IgD-negative memory B cell (primary cell): Measurements from ENCODE around the gene TM4SF18. TPM values are rescaled to one million over a fixed set of nuclear protein-coding genes. Genes with fewer than 3 reads are reported as not detected.

ENCODE experiments used
- H3K27ac Mint-ChIP-seq, 3 donors: one replicate each; pipeline ENCODE4 v1.8.0; 2020 to 2022; ENCODE audit warnings: mild to moderate bottlenecking in 3 of 3, mixed read lengths in 3 of 3, moderate library complexity in 1 of 3
- H3K27me3 Mint-ChIP-seq: one replicate; pipeline ENCODE4 v1.8.0; 2021; ENCODE audit warnings: mixed read lengths
- H3K36me3 Mint-ChIP-seq: one replicate; pipeline ENCODE4 v1.8.0; 2020; ENCODE audit warnings: mild to moderate bottlenecking, mixed read lengths
- H3K4me1 Mint-ChIP-seq, 3 donors: one replicate each; pipeline ENCODE4 v1.8.0; 2020 to 2022; ENCODE audit warnings: mixed read lengths in 3 of 3, mild to moderate bottlenecking in 1 of 3
- H3K4me3 Mint-ChIP-seq, 4 donors: one replicate each; pipeline ENCODE4 v1.8.0; 2020 to 2022; ENCODE audit warnings: mild to moderate bottlenecking in 4 of 4, mixed read lengths in 4 of 4, moderate library complexity in 3 of 4
- H3K9me3 Mint-ChIP-seq, 3 donors: one replicate each; pipeline ENCODE4 v1.8.0; 2020 to 2021; ENCODE audit warnings: mixed read lengths in 3 of 3, mild to moderate bottlenecking in 1 of 3
- polyA plus RNA-seq: library from polyadenylated mRNA; unstranded; fragments of 300-500 nt; fragmentation: Illumina TruSeq; gene quantifications from one replicate; pipeline ENCODE4 v1.2.3, GENCODE V29; 2021

The TM4SF18 gene
- polyA plus RNA-seq, 1 donor from 2014 or later: not detected

GRCh38 chr3:149371723-149372114 is 38.3 kb upstream of the TM4SF18 start:
- Mint-ChIP-seq H3K27me3 (peaks cover 7% of the 10 kb centered on the region), H3K4me1 (no peaks in the 10 kb centered on the region), H3K9me3 (no peaks in the 10 kb centered on the region), H3K27ac (no peak overlapping the region), H3K4me3 (no peak overlapping the region), H3K36me3 (peaks cover 3% of the 10 kb centered on the region)

- H3K4me1 Mint-ChIP-seq: no peaks in the 10 kb centered on the region
- no peak overlapping the region for H3K27ac Mint-ChIP-seq
- H3K36me3 Mint-ChIP-seq: peaks cover 3% of the 10 kb centered on the region
- H3K27me3 Mint-ChIP-seq: peaks cover 7% of the 10 kb centered on the region
- no peak overlapping the region for H3K4me3 Mint-ChIP-seq
- H3K9me3 Mint-ChIP-seq: no peaks in the 10 kb centered on the region
Observed at GRCh38 chr3:149371001-149371722, 37.7 kb upstream of the TM4SF18 start.

DNA sequence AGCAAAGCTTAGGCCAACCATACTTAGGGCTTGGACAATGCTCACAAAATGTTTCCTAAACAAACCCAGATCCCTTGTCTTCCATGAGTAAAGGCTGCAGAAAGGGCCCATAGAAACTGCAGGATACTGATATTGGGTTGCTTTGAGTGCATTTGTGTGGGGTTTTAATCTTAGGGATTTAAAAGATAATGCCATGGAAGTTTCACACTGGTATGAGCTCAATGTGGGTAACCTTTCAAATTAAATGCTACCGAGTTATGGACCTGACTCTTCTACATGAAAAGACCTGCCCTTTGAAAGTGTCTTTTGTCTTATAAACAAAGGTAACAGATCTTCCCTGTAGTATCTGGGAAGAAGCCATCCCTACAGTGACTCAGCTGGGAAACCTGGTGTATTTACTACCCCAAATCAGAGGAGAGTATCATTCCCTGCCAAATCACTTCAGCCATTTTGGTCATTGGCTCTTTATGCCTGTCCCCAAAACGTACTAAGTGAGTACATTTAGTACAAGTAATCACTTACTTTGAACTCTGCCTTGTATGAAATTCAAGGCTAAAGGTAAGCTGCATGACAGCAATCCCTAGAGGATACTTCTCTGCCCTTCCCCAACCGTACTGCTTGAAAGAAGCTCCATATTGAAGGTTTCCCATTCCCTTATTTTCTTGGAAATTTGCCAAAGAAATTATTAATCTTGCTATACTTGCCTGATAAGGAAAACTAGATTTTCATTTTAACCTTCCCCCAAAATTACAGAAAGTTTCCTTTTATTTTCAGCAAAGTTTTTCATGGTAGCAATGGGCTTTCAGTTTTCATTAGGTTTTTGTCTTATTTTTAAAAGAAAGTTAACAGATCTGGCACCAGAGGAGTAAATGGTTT is 36.8 kb upstream of the TM4SF18 start:
- Mint-ChIP-seq H3K27me3 (peaks cover 7% of the 10 kb centered on the region), H3K9me3 (no peaks in the 10 kb centered on the region), H3K36me3 (peaks cover 3% of the 10 kb centered on the region)

DNA sequence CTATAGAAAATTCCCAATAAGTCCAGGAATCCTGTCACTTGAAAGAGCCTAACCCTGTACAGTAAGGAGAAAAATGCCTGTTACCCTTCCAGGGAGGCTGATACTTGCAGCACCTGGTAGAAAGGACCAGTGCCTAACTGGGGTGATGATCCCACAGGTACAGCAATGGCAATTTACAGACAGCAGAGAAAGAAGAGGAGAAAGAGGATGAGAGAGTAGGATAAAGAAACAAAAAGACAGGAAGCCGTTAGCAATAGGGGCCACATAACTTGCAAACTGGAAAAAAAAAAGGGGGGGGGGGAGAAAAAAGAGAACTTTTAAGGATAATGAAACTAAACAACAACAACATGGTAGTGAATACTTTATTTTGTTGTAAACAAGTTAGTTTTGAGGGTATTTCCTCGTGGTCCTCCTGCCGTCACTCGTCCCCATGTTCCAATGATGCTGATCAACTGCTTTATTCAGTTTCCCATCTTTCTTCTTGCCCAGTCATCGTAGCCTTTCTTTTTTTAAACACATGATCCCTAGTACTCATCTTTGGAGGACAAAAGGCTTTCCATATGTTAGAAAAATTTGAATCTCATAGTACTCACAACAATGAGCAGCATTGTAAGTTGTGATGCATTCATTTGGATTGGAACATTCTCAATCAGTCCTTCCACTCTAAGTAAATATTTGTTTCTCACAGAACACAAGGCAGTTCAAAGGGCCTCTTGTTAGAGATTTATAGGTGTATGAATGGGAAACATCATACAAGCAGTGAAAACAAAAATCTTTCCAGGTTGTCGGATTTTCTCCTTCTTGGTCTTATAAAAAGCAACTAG is 35.5 kb upstream of the TM4SF18 start:
- Mint-ChIP-seq H3K4me3 (no peak overlapping the region), H3K9me3 (no peaks in the 10 kb centered on the region), H3K27me3 (peaks cover 5% of the 10 kb centered on the region), H3K36me3 (peaks cover 3% of the 10 kb centered on the region), H3K27ac (no peak overlapping the region), H3K4me1 (no peaks in the 10 kb centered on the region)

More for the DNA sequence above, 36.8 kb upstream of the TM4SF18 start:
- H3K4me3 Mint-ChIP-seq: no peak overlapping the region
- no peak overlapping the region for H3K27ac Mint-ChIP-seq
- H3K4me1 Mint-ChIP-seq: no peaks in the 10 kb centered on the region

GRCh38 chr3:149368201-149368673 is 34.8 kb upstream of the TM4SF18 start:
- H3K27me3 Mint-ChIP-seq: peaks cover 5% of the 10 kb centered on the region
- no peaks in the 10 kb centered on the region for H3K4me1 Mint-ChIP-seq
- H3K36me3 Mint-ChIP-seq: peaks cover 3% of the 10 kb centered on the region
- no peak overlapping the region for H3K4me3 Mint-ChIP-seq
- no peaks in the 10 kb centered on the region for H3K9me3 Mint-ChIP-seq
- H3K27ac Mint-ChIP-seq: no peak overlapping the region

DNA sequence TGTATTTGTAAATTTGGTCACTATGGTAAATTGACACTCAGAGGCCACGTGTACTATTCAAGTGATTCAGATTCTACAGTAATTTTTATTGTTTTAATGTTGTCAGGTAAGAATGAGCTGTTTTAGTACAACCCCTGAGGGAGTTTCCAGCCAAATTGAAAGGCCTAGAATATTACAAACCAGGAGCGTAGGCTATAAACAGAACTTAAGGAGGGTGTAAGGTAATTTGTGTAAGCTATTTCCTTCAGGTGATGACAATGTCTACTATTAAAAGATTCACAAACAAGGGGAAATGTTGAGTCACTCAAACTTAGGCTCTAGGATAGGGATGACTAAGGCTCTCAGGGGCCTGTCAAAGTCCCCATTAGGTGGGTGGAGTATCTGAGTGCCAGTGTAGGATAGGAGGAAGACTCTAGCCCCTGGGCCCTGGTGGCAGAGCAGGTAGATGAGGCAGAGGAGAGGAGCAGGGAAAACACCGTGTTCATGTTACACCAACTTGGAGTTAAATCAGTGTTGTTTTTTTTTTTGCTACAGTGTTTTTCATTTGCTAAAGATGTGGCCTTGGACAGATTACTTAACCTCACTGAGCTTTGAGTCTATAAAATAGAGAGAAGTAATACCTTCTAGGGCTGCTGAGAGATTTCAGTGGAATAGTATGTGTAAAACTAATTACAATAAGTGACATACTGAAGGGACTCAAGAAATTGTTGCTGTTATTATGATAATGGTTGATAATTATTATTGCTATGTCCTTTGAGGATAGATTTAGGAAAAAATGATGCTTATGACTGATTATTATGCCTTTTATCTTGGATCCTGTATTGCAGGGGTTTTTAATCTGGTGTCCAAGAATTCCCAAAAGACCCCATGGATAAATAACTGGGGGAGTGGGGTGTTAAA is 33.8 kb upstream of the TM4SF18 start:
- peaks cover 5% of the 10 kb centered on the region for H3K27me3 Mint-ChIP-seq
- H3K4me3 Mint-ChIP-seq: no peak overlapping the region
- H3K4me1 Mint-ChIP-seq: no peaks in the 10 kb centered on the region
- no peaks in the 10 kb centered on the region for H3K9me3 Mint-ChIP-seq
- no peak overlapping the region for H3K27ac Mint-ChIP-seq
- H3K36me3 Mint-ChIP-seq: peaks cover 2% of the 10 kb centered on the region

GRCh38 chr3:149366031-149366430 is 32.6 kb upstream of the TM4SF18 start:
- Mint-ChIP-seq H3K36me3 (peaks cover 2% of the 10 kb centered on the region), H3K27me3 (peaks cover 10% of the 10 kb centered on the region), H3K4me1 (no peaks in the 10 kb centered on the region), H3K9me3 (no peaks in the 10 kb centered on the region), H3K27ac (no peak overlapping the region), H3K4me3 (no peak overlapping the region)

- Mint-ChIP-seq H3K36me3 (peaks cover 2% of the 10 kb centered on the region), H3K4me3 (no peak overlapping the region), H3K9me3 (no peaks in the 10 kb centered on the region), H3K27ac (no peak overlapping the region), H3K4me1 (no peaks in the 10 kb centered on the region), H3K27me3 (peaks cover 11% of the 10 kb centered on the region)
Observed at GRCh38 chr3:149364624-149365023, 31.2 kb upstream of the TM4SF18 start.

DNA sequence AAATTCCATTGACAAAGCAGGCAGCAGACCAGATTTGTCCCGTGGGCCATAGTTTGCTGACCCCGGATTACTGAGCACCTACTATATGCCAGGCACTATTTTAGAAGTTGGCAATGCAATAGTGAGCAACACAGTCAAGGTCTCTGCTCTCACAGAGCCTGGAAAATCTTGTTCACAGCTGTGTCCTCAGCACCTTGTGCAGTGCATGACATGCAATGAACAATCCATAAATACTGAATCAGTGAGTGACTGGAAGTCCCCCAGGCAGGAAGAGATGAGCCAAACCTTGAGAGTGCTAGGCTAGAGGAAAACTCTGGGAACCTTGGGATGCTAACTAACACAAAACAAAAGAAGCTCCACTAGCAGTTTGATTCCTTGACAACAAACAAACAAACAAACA is 29.6 kb upstream of the TM4SF18 start:
- H3K36me3 Mint-ChIP-seq: peaks cover 2% of the 10 kb centered on the region
- H3K27me3 Mint-ChIP-seq: peaks cover 8% of the 10 kb centered on the region
- no peak overlapping the region for H3K27ac Mint-ChIP-seq
- H3K4me1 Mint-ChIP-seq: no peaks in the 10 kb centered on the region
- no peak overlapping the region for H3K4me3 Mint-ChIP-seq
- H3K9me3 Mint-ChIP-seq: peaks cover 0 to 1% (median 0%) of the 10 kb centered on the region in 3 donors

DNA sequence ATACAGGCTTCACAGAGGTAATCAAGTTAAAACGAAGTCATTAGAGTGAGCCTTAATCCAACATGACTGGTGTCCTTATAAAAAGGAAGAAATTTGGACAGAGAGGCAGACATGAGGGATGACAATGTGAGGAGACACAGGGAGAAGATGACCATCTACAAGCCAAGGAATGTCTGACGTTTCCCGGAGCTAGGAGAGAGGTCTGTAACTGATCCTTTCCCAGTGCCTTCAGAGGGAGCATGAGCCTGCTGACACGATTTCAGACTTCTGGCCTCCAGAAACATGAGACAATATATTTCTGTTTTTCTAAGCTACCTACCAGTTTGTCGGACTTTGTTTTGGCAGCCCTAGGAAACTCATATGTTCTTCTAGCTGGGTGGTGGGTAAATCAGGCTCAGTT is 28.9 kb upstream of the TM4SF18 start:
- Mint-ChIP-seq H3K27me3 (peaks cover 9% of the 10 kb centered on the region), H3K27ac (no peak overlapping the region), H3K36me3 (no peaks in the 10 kb centered on the region), H3K4me1 (no peaks in the 10 kb centered on the region), H3K4me3 (no peak overlapping the region), H3K9me3 (peaks cover 0 to 1% (median 0%) of the 10 kb centered on the region in 3 donors)

DNA sequence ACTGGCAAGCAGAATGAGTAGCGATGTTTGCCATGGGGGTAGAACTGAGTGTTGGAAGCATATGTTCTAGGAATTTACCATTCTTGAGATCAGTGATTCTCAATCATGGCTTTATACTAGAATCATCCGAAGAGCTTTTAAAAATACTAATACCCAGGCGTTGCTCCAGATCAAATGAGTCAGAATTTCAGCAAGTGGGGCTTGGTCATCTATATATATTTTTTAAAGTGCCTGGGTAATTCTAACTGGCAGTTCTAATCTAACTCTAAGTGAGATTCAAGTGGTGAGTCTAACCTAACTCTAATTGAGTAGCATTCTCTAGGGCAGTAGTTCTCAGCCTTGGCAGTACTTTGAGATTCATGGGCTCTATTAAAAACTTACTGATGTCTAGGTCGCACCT is 23.2 kb upstream of the TM4SF18 start:
- H3K4me1 Mint-ChIP-seq: no peaks in the 10 kb centered on the region
- H3K27ac Mint-ChIP-seq: no peak overlapping the region
- H3K36me3 Mint-ChIP-seq: peaks cover 3% of the 10 kb centered on the region
- H3K9me3 Mint-ChIP-seq: peaks cover 0 to 5% (median 3%) of the 10 kb centered on the region in 3 donors
- no peak overlapping the region for H3K4me3 Mint-ChIP-seq
- H3K27me3 Mint-ChIP-seq: peaks cover 5% of the 10 kb centered on the region

DNA sequence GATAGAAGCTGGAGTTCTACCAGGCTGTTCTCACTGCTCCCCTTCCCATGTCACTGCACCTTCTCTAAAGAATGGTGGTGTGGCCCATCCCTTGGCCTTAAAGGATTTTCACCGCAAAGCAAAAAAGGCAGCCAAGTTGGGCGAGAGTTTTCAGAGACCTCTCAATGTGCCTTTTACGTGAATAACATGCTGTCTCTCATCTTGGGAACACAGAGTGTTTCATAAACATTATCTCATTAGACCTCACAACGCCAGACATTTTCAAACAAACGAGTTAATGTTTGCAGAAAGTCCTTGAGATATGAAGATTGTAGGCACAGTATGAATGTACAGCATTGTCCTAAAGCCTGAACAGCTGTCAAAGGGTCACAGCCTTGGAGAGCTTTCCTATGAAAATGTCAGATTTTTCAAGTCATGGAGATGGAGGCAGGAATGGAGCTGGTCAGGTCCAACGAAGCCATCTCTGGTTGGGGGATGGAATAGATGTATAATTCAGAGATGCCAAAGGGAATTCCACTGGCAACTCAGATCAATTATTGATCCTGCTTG is 22.7 kb upstream of the TM4SF18 start:
- Mint-ChIP-seq H3K27ac (no peak overlapping the region), H3K4me1 (no peaks in the 10 kb centered on the region), H3K4me3 (no peak overlapping the region), H3K9me3 (peaks cover 0 to 5% (median 3%) of the 10 kb centered on the region in 3 donors), H3K36me3 (peaks cover 3% of the 10 kb centered on the region), H3K27me3 (peaks cover 5% of the 10 kb centered on the region)

DNA sequence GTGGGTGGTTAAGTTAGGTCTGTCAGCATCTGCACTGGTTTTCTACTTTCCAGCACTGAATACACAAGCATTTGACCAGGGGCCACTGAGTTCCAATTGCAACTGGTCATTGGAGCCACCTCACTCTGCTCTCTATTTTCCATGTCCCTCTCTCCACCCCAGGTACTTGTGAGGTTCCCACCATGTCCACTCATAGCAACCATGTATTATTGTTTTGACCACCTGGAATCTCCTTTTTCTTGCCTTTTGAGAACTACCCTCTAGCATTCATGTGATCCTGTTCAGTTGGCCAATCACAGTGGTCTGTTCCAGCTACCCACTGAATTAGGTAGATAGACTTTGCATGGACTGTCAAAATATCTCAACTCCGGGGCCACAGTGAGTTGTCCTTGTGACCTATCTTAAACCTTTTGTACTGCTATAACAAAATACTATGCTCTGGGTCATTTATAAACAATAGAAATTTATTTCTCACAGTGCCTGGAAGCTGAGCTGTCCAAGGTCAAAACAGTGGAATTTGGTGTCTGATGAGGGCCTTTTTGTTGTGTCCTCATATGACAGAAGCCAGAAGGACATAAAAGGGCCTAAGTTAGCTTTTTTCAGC is 20.2 kb upstream of the TM4SF18 start:
- Mint-ChIP-seq H3K4me3 (no peak overlapping the region), H3K27me3 (peaks cover 4% of the 10 kb centered on the region), H3K4me1 (no peaks in the 10 kb centered on the region), H3K9me3 (peaks cover 0 to 5% (median 2%) of the 10 kb centered on the region in 3 donors), H3K36me3 (peaks cover 3% of the 10 kb centered on the region), H3K27ac (no peak overlapping the region)
